HL-60 (cell line): ENCODE results near the gene VENTX.

Experiments
- CTCF ChIP-seq: IDR thresholded peaks from one replicate; pipeline ENCODE4 v1.5.1; 2011; ENCODE audit warnings: low read length, control low read depth, inconsistent platforms; ENCODE audit not compliant: insufficient read depth
- GABPA ChIP-seq: IDR thresholded peaks from 2 replicates; pipeline ENCODE4 v1.6.1; 2012; ENCODE audit warnings: low read depth
- POLR2AphosphoS5 ChIP-seq: IDR thresholded peaks from 2 replicates; pipeline ENCODE4 v1.6.1; 2012; ENCODE audit warnings: low read depth
- REST ChIP-seq: IDR thresholded peaks from 2 replicates; pipeline ENCODE4 v1.6.1; 2012; ENCODE audit warnings: low read depth; ENCODE audit not compliant: insufficient replicate concordance

- no peak for TF ChIP-seq CTCF
- no peak; the same call in 1 of the 2 replicates for TF ChIP-seq POLR2AphosphoS5
- no peak for TF ChIP-seq REST
- TF ChIP-seq GABPA: no peak
Observed at GRCh38 chr10:133230387-133231195, 7.1 kb upstream of the VENTX start.
